ENCODE data around the gene OTUD3.
"Not testable (repeated sequence)": the region's sequence is repeated elsewhere in the genome, so short reads cannot be mapped to it uniquely, and the experiment has no call there.

The OTUD3 gene

DNA sequence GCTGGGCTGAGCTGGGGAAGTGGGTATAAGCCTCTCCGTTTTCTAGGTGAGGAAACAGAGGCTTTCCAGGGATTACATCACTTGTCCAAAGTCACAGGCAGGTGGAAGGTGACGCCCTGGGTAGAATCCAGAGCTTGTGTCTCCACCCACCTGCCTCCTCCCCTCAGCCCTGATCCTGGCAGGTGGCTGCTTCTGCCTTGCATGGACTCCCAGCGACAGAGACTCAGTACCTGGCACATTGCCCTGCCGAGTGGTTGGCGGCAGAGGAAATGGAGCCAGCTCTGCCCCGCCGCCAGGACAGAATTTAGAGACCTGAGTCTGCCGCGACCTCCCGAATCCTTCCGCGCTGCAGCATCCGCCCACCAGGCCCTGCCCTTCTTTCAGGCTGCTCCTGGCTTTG, 39.1 kb downstream of the OTUD3 start:
- peak; percentile 75 for DNase-seq

- DNase-seq, result peak; percentile 48
Observed at GRCh38 chr1:19922015-19922688, 40.0 kb downstream of the OTUD3 start.

DNA sequence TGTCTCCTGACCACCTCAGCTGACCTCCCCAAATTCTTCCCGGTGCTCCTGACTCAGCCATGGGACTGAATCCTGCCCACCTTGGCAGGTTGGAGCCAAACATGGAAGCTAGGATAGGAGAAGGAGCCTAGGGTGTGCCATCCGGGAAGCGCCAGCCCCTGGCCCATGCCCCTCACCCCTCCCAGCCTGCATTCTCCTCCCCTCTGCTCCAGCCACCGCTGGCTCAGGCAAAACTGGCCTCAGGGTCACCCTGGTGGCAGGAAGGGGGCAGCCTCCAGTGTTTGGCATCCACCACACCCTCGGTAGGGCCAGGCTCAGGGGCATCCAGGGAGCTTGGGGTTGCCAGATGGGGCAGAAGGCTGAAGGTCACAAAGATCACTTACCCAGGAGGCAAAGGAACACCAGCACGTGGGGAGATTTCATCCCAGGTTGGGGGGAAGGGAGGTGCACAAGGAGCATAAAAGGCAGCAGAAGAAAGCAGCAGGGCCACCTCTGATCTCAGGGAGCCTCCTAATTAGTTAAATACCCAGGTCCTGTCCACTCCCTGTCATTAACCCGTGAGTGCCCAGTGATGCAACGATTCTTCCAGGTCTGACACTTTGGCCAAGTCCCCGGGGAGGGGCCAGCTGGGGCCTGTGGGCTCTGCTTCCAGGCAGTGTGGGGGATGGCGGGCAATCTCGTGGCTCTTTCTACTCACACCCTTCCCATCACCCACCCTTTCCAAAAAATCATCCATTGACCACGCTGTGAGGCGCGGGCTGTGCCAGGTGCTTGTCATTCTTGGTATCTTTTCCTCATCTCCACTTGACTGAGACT, 41.1 kb downstream of the OTUD3 start, which contains the start of gene PLA2G2E:
PLA2G2E (minus strand) TSS at position 481 of the 816 bp plus-strand sequence; CDS start at position 423, 58 bp downstream.
- DNase-seq, result no peak

- no peak for DNase-seq
Observed at GRCh38 chr1:19923953-19924346, 41.8 kb downstream of the OTUD3 start.

GRCh38 chr1:19925342-19926070, 43.3 kb downstream of the OTUD3 start:
- no peak for DNase-seq

GRCh38 chr1:19926296-19927129, 44.3 kb downstream of the OTUD3 start:
- DNase-seq, result no peak

DNA sequence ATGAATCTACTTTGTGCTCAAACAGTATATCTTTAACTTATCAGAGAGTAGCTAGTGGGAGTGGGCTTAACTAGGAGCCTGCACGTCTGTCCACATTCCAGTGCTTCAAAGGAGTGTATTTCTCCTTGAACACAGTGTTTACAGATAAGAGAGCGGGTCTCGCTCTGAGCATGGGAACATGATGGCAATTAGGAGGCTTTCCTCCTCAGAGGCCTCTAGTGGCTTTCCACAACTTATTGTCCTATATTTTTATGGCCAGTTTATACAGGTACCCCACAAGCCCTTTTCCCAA, 44.9 kb downstream of the OTUD3 start:
- DNase-seq, result not testable (repeated sequence)

- DNase-seq, result no peak
Observed at GRCh38 chr1:19932866-19933265, 50.7 kb downstream of the OTUD3 start.

DNA sequence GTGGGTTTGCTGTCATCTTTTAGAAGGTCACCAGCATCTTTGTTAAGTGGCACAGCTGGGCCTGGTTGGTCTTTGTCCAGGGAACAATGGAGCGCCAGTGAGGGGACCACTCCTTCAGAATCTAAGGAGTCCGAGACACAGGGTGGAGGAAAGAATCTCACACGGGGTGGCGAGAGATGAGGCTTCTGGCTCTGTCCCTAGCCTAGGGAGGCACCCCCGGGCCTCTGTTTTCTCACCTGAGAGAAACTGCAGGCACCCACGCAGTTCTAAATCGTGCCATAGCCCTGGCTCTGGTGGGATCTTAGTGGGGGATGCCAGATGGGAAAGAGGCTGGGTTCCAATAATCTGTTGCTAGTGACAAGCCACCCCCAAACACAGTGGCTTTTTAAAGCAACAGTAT, 52.1 kb downstream of the OTUD3 start:
- no peak for DNase-seq

- no peak for DNase-seq
Observed at GRCh38 chr1:19936061-19936750, 54.0 kb downstream of the OTUD3 start.

GRCh38 chr1:19938472-19938871, 56.3 kb downstream of the OTUD3 start:
- DNase-seq, result no peak

DNA sequence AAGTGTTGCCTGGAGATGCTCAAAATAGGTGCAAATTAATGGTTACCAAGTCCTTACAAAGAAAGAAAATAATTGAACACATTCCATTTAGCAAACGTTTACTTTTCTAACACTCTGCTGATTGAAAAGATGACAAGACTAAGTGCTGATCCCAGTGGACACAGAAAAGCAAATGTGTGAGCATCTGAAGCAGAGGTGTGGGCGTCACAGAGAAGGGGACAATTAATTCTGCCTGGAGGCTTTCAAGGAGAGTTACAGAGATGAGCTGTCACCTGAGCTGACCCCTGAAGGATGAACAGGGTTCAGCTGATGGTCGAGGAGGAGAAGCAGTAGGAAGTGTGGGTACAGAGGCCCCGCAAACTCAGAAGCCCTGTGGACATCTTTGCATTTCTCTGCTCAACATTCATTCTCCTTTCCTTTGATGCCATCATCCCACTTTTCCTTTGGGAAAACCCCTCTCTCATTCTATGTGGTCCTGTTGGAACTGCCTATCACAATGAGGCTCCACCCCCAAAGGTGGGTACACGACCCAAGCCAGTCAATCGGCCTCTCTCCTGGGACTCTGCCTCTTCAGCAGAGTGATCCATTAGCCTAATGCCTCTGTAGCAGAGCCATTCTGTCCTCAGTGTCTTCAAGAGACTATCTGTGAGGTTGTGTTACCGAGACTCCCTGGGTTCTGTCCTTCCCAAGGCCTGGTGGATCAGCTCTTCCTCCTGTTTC, 58.5 kb downstream of the OTUD3 start:
- DNase-seq, result no peak

- DNase-seq, result no peak
Observed at GRCh38 chr1:19941206-19941568, 59.0 kb downstream of the OTUD3 start.

DNA sequence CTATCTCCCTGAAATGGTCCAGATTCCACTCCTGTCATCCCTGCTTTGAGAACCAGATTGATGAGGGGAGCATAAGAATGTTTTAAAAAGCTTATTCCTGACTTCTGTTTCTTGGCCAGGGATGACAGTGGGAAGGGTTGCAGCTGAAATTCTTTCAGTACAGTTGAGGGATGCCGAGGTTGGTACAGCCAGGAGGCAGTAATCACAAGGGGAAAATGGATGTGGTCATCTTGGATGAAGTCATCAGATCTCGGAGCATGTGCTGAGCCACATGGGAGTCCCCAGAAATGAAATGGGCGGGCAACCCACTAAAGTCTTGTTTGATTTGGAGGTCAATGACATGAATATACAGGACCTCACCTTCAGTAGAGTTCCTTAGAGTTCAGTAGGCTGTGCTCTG, 59.9 kb downstream of the OTUD3 start:
- no peak for DNase-seq

- DNase-seq, result no peak
Observed at GRCh38 chr1:19942657-19943056, 60.5 kb downstream of the OTUD3 start.

GRCh38 chr1:19945914-19946313, 63.7 kb downstream of the OTUD3 start:
- DNase-seq, result no peak

DNA sequence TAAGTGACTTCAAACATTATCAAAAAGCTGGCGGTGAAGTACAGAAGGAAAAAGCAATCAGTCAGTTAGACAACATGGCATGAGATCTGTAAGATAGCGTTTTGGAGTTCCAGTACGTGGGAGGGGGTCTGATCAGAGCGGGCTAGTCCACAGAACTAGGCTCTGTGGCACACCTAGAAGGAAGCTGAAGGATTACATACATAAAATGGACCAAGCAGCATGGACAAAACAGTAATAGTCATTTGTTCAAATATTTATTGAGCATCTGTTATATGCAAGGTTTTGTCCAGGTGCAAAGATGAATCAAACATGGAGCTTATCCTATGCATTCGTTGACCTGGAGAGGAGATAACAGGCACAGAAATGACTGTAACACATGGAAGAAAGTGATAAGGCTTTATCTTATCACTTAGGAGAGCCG, 64.1 kb downstream of the OTUD3 start:
- DNase-seq, result no peak

DNA sequence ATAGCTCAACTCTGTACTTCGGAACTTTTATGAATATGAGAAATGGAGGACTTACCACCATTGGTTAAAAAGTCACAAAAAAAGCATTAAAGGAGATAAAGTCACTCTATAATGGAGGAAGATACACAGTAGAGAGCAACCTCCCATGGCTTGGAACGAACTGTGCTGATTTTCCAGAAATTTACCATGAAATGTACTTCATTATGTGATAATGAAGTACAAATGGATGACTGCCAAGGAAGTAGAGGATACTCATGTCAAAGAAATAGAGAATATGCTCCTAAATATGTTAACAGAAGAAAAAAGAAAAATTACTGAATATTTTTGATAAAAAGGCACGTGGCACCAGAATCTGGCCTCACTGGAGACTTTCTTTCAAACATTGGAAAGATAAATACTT, 64.8 kb downstream of the OTUD3 start:
- DNase-seq, result no peak

DNA sequence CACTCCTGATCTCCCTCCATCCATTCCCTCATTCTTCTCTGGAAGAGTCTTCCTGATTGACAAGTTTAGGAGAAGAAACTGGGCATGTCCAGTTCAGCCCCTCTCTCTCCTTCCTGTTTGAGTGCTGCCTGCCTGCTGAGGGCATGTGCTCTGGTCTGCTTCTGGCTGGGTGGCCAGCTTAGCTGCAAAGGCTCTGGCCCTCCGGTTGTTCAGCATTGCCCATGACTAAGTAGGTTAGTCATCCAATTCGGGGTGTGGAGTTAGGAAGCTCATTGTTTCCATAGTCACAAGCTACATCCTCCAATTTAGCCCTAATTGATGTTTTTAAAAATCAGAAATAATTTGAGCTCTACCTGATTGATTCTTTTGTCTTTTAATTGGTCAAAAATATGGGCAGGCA, 66.8 kb downstream of the OTUD3 start:
- DNase-seq, result no peak

GRCh38 chr1:19954059-19954458, 71.9 kb downstream of the OTUD3 start:
- no peak for DNase-seq

GRCh38 chr1:19955534-19956170, 73.5 kb downstream of the OTUD3 start:
- no peak for DNase-seq

Measured in DMS79 (cell line).